Measurements from ENCODE around the gene PDE6B.

PDE6B gene

GRCh38 chr4:717601-718320 is 92.4 kb downstream of the PDE6B start:
- Histone ChIP-seq H3K4me1 (ENCODE audit: control insufficient read depth, insufficient read depth, low read length, poor library complexity, severe bottlenecking) (no peaks in the 10 kb centered on the region), H3K27me3 (replicated peaks; ENCODE audit: control insufficient read depth, insufficient read depth, low read length, poor library complexity, severe bottlenecking) (no peaks in the 10 kb centered on the region), H3K27ac (ENCODE audit: insufficient read depth, low read length, poor library complexity, severe bottlenecking) (no peak overlapping the region), H3K36me3 (ENCODE audit: control insufficient read depth, insufficient read depth, low read length) (no peaks in the 10 kb centered on the region), H3K9me3 (ENCODE audit: control insufficient read depth, low read length) (no peaks in the 10 kb centered on the region), H3K4me3 (ENCODE audit: insufficient read depth, low read depth, low read length, poor library complexity, severe bottlenecking) (no peak overlapping the region)
- no peak for DNase-seq

- no peak overlapping the region for H3K4me3 ChIP-seq (ENCODE audit: insufficient read depth, low read depth, low read length, poor library complexity, severe bottlenecking)
- no peaks in the 10 kb centered on the region for H3K4me1 ChIP-seq (ENCODE audit: control insufficient read depth, insufficient read depth, low read length, poor library complexity, severe bottlenecking)
- H3K36me3 ChIP-seq (ENCODE audit: control insufficient read depth, insufficient read depth, low read length), result peaks cover 4% of the 10 kb centered on the region
- no peak overlapping the region for H3K27ac ChIP-seq (ENCODE audit: insufficient read depth, low read length, poor library complexity, severe bottlenecking)
- no peaks in the 10 kb centered on the region for H3K9me3 ChIP-seq (ENCODE audit: control insufficient read depth, low read length)
- H3K27me3 ChIP-seq (replicated peaks; ENCODE audit: control insufficient read depth, insufficient read depth, low read length, poor library complexity, severe bottlenecking), result no peaks in the 10 kb centered on the region
- DNase-seq, result no peak
Measured at GRCh38 chr4:718460-718859, 93.1 kb downstream of the PDE6B start.
